RCC 7860 (cell line): ENCODE results near the gene FNIP2.
A peak's percentile ranks its signal among the peaks of the same experiment; 100 is the strongest.
"Not testable (repeated sequence)": the region's sequence is repeated elsewhere in the genome, so short reads cannot be mapped to it uniquely, and the experiment has no call there.

Source experiments
- DNase-seq: peaks from one replicate; pipeline ENCODE4 v3.0.0-alpha.2; 2015; ENCODE audit warnings: low spot score
- FAIRE-seq: peaks from 2 replicates; lab custom pipeline; 2012; peaks lifted over from hg19 to GRCh38; lab: Jason Lieb, UNC

Gene FNIP2

DNA sequence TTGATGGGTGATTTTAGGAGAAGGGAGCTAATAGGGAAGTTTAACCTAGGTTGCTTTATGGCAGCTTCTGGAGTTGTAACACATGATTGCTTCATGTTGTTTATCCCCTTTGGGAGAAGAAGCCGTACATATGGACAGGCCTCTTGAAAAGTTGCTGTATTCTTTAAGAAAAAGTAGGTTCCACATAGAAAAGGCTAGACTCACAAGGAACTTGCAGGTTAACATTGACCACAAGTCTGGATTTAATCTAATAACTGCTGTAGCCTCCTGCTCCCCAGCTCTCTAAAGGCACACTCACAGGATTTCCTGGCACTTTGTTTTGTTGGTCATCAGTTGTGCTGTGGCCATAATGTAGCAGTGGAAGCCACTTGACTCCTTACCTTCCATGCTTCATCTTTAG is 19.7 kb downstream of the FNIP2 start:
- no peak for FAIRE-seq
- no peak for DNase-seq

GRCh38 chr4:158789853-158790252 is 21.0 kb downstream of the FNIP2 start:
- DNase-seq (no peak), FAIRE-seq (no peak)

- FAIRE-seq (no peak), DNase-seq (no peak)
Measured at GRCh38 chr4:158793021-158793420, 24.2 kb downstream of the FNIP2 start.

DNA sequence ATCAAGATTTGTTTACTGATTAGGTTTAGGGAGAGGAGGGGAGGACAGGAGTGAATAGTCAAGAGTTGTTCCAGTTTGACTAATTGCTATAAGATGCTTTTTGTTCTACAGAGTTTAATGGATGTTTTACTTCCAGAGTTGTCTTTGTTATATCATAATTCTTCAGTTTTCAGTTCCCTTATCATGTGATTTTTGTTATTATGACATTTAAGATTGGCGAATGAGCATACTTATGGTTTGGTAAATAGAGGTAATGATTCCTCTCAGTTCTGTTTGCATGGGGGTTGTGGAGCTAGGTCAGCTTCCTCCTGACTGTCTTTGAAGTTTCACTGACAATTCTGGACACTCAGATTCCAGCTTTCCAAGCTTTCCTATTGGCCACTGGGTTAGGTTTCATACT is 24.6 kb downstream of the FNIP2 start:
- FAIRE-seq, DNase-seq: not testable (repeated sequence)

DNA sequence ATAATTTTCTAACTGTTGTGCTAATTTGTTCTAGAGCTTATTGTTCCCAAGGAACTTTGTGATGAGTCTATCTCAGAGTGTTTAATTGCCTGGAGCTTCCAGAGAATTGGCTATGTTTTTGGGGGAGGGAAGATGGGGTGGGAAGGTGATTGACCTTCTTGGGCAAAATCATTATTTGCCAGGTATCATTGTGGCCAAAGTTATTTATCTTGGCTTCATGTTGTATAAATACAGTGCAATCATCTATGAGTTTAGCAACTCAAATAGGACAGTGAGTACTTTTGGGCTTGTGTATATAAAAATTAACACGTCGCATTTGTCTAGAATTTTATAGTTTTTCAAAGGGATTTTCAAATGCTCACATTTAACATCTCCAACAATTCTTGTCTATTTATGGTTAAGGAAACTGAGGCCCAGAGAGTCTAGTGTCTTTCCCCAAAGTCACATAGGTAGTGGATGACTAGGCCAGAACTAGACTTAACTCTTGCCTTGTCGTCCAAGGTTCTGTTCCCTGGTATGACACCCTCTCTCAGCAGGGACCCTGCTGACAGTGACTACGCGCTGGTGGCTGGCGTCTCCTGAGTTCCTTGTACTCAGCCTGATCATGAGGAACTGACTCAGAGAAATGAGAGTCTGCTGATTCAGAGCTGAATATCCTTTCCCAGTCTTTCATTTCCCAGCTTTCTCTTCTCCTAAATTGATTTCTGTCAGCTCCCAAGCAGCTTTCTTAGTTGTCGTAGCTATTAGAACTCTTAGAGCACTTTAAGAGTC is 27.7 kb downstream of the FNIP2 start:
- FAIRE-seq (peak; percentile 57), DNase-seq (peak; percentile 73)

GRCh38 chr4:158798062-158798461 is 29.2 kb downstream of the FNIP2 start:
- DNase-seq (no peak), FAIRE-seq (no peak)

GRCh38 chr4:158799013-158799770 is 30.4 kb downstream of the FNIP2 start:
- no peak for DNase-seq
- peak; percentile 49 for FAIRE-seq

DNA sequence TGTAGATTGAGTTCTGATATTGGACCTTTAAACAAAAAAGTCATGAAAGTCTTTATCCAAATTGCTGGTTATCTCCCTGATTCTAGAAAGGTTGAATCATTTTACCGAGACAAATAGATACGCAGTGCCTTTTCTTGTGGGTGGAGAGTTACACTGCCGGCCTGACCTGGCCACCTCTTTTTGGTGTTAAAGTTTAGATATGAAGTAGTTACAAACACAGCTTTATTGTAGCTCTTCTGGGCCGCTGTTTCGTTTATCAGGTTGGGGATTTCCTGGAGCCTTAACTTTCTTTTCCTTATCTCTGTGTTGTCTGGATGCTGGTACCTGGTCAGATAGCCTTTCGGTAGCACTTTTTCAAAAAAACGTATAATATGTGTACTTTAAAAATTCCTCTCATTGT is 31.0 kb downstream of the FNIP2 start:
- FAIRE-seq (peak; percentile 16), DNase-seq (no peak)

DNA sequence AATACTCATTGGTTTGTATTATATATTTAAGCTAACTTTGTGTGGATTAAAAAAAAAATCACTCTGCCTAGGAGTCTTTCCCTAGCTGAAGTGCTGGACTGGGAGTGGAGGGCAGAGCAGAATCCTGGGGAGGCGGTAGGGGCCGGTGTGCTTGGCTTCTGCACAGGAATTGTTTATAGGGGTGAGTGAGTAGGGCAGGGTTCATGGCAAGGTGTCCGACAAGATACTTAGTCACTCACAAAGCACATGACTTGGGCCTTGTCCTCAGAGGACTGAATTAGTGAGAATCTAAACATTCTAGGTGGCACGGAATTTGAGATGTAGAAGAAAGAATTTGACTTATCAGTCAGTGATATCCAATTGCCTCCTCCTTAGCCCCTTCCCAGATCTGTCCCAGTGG is 32.2 kb downstream of the FNIP2 start:
- FAIRE-seq: peak; percentile 35

GRCh38 chr4:158801677-158802076 is 32.9 kb downstream of the FNIP2 start:
- FAIRE-seq (no peak), DNase-seq (no peak)

More for the DNA sequence above, 32.2 kb downstream of the FNIP2 start:
- DNase-seq: peak; percentile 32

- DNase-seq: no peak
- FAIRE-seq: no peak
Measured at GRCh38 chr4:158802914-158803313, 34.1 kb downstream of the FNIP2 start.

DNA sequence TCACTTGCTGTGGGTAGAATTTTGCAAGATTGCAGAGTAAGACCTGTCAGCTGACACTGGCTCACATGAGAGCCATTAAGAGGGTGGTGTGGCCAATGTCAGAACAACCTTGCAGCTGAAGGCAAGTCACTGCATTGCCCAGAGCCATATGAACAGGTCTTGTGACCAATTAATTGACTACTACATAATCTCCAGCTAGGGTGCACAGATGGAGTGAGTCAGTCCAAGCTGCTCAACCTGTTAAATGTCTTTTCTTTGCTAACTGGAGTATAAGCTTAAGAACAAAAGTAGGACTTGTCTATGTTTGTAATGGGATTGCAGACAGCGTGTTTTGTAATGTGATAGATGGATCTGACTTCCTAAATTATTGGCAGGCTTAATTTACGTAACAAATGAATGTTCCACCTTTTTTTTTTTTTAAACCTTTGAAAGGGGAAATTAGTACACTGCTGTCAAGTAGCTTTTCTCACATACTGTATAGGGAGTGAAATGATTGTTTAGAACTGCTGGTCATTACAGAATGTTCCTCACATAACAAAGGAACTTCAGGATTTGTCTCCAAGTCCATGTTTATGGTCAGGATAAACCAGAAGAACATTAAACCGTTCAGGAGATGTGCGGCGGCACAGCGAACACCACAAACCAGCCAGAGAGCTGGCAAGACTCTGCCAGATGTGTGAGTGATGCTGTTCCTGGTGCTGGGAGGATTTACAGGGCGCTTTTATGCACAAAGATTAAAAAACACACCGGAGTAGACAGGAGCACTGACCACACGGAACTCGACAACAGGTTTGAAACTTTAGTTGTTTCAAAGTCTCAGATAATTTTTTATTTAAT is 37.0 kb downstream of the FNIP2 start:
- no peak for DNase-seq
- FAIRE-seq: no peak

DNA sequence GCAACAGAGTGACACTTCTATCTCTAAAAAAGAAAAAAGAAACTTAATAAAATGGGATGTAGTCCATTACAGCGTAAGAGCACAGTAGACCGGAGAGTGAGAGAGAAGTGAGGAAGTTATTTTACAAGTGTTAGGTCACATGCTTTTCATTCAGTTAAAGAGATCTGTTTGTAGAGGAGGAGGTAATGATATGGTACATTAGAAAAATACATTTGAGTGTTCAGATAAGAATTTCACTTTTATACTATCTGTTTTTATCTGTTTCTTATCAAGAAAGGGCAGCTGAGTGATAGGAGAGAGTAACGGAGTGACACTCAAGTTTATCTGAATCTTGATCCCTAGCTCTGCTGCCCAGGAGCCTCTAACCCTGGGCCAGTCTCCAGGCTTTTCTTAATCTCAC is 38.9 kb downstream of the FNIP2 start:
- DNase-seq: no peak
- no peak for FAIRE-seq

- FAIRE-seq: no peak
- no peak for DNase-seq
Measured at GRCh38 chr4:158808399-158808798, 39.6 kb downstream of the FNIP2 start.

DNA sequence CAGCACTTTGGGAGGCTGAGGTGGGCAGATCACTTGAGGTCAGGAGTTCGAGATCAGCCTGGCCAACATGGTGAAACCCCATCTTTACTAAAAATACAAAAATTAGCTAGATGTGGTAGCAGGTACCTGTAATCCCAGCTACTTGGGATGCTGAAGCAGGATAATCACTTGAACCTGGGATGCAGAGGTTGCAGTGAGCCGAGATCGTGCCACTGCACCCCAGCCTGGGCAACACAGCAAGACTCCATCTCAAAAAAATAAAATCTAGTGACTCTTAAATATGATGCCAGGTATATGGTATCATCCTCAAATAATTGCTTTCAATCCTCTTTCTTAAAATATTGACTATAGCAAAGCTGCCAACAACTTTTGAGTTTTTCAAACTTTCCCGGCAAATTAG is 40.4 kb downstream of the FNIP2 start:
- FAIRE-seq, DNase-seq: not testable (repeated sequence)

- peak; percentile 62 for DNase-seq
- FAIRE-seq: peak; percentile 54
Measured at GRCh38 chr4:158809611-158810486, 41.0 kb downstream of the FNIP2 start.

DNA sequence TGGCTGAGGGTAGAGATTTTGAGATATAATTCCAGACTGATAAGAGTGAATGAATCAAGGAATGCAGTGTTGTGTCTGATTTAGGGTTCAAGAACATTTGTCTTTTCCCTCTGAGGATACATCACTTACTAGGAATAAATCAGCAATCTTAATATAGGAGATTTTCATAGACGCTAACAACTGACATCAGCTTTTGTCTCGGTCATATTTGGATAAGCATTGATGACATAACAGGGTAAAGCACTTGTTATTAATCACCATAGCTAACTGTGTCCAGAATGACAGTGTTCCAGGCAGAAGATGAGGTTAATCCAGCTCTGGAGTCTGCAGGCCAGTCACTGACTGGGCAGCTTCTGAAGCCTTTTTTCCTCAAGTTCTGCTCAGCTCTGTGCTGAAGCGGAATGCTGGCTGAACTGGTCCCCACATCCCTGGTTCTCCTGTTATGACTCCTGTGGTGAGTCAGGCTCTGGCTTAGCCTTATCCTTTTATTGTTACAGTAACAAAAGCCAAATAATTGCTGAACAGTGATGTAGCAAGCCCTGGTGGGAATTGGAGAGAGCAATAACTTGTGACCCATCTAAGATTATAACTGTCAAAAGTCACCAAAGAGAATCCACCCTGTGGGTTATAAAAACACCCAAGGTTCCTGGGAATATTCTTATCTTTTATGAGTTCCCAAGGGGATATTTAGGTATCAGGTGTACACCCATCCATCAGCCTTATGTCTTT is 41.8 kb downstream of the FNIP2 start:
- DNase-seq (peak; percentile 86), FAIRE-seq (peak; percentile 78)

DNA sequence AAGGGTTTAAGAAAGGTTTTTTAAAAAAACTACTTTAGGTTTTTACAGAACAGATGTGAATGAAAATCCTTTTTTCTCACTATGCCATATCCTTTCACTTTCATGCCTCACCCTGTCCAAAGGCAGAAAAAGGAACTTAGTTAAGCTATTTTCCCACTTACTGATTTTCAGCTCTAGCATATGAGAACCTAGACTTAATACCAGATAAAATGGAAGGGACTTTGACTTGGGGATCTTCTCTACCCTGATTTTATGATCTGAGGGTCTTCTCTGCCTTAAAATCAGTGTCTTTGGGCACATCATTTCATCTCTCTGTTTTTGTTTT is 42.4 kb downstream of the FNIP2 start:
- DNase-seq (no peak), FAIRE-seq (no peak)

GRCh38 chr4:158811704-158812103 is 42.9 kb downstream of the FNIP2 start:
- DNase-seq (no peak), FAIRE-seq (no peak)

GRCh38 chr4:158812133-158812532 is 43.3 kb downstream of the FNIP2 start:
- FAIRE-seq (no peak), DNase-seq (no peak)
